Measurements from ENCODE around the gene NPEPL1.

NPEPL1 gene

DNA sequence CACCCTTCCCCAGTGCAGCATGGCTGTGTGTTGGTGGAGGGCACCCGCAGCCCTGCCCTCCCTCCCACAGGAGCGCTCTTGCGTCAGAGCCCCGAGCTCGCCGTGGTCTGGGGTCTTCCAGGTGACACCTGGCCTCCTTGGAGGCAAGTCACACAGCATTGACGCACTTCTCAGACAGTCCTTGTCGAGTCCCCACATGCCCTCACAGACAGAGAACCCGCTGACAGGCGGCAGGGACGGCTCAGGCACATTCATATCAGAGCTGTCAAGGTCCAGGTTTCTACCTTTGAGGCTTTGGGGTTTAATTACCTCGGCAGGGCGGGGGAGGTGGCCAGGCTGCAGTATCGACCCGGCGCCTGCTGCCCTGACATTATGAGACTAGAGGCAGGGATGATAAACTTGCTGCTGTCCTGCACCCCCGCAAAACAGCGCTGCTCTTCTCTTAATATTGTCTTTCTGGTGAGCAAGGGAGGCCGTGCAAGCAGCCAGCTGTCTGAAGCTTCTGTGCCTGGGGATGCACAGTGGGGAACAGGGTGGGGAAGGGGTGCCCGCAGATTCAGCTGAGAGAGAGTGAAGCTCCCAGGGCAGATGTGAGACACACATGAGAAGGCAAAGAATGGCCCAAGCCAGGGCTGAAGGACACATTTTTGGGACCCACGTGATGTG lies 4.7 kb downstream of the NPEPL1 start:
- H3K36me3 Mint-ChIP-seq (ENCODE audit: low read depth): peaks cover 9% of the 10 kb centered on the region
- H3K4me1 Mint-ChIP-seq (ENCODE audit: low read depth): peaks cover 6% of the 10 kb centered on the region
- H3K27ac Mint-ChIP-seq: no peak overlapping the region
- H3K4me3 Mint-ChIP-seq: no peak overlapping the region
- no peak for DNase-seq (ENCODE audit: low spot score)
- H3K9me3 Mint-ChIP-seq: no peaks in the 10 kb centered on the region
- no peaks in the 10 kb centered on the region for H3K27me3 Mint-ChIP-seq (ENCODE audit: low read depth)

DNA sequence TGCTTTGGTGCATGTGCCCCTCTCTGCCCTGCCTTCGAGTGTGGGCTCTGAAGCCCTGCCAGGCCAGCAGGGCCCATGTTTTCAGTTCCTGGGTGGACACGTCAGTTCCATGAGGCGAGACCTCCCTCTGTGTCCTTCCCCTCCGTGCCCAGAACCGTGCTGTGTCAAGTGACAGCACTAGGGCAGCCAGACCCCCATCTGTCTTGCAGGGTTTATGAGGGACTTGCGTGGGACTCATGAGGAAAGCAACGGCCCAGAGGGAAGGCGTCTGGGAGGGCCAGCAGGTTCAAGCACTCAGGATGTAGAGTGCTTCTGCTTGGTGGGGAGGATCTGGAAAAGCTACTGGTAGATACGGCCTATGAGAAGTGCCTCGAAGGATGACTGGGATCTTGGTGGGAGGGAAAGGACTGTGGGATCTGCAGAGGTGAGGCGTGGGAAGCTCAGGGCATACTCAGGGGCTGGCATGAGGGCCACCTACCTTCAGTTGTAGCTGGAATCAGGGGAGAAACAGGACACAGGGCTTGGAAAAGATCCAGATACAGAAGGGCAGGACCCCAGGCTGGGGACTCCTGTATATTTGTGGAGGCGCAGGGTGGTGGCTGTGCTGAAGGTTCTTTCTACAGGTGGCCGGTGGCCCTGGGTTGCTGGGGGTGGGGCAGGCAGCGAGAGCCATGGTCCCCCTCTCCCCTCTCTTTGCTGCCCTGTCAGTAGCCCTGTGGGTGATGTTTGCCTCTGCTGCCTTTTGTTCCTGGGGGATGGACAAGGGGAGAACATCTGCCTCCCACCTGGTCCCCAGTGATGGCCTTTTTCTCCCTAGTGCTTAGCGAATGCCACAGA lies 5.5 kb downstream of the NPEPL1 start:
- no peaks in the 10 kb centered on the region for H3K9me3 Mint-ChIP-seq
- H3K27me3 Mint-ChIP-seq (ENCODE audit: low read depth): no peaks in the 10 kb centered on the region
- no peak overlapping the region for H3K4me3 Mint-ChIP-seq
- H3K36me3 Mint-ChIP-seq (ENCODE audit: low read depth): peaks cover 15% of the 10 kb centered on the region
- DNase-seq (ENCODE audit: low spot score): no peak
- H3K4me1 Mint-ChIP-seq (ENCODE audit: low read depth): peaks cover 6% of the 10 kb centered on the region
- peak overlapping the region; percentile 34 for H3K27ac Mint-ChIP-seq

DNA sequence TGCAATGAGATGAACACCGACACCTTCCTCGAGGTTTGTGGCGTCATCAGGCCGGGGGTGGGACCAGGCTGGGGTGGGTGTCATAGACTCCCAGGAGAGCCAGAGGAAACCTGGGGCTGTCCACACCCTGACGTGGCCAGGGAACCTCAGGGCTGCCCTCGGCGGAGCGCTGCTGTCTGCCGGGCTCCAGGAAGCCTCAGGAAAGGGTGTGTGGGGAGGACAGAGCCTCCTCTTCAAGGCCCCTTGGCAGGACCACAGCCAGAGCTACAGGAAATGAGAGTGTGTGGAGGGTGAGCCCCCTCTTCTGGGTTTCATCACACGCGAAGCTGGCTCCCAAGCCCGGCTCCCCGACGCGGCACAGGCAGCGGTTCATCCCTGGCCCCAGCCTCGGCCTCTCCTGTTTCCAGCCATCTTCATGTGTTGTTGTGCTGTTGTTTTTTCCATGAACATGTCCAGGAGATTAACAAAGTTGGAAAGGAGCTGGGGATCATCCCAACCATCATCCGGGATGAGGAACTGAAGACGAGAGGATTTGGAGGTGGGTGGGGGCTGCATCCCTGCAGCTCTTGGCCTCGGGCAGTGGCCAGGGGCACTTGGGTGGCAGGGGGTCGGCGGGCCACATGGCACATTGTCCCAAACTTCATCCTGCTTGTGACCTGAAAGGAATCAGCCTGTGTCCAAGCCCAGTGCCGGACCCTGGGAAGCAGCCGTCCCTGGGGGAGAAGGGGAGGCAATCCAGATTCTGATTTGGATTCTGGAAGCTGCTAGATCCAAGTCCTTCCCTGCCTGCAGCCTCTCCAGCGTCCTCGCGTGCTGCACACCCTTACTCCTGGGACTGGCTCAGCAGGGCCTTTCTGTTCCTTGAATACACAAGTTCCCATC lies 6.4 kb downstream of the NPEPL1 start:
- H3K9me3 Mint-ChIP-seq: no peaks in the 10 kb centered on the region
- H3K36me3 Mint-ChIP-seq (ENCODE audit: low read depth): peaks cover 21% of the 10 kb centered on the region
- H3K4me1 Mint-ChIP-seq (ENCODE audit: low read depth): peaks cover 3% of the 10 kb centered on the region
- no peaks in the 10 kb centered on the region for H3K27me3 Mint-ChIP-seq (ENCODE audit: low read depth)
- no peak overlapping the region for H3K4me3 Mint-ChIP-seq
- peak overlapping the region; percentile 34 for H3K27ac Mint-ChIP-seq
- no peak for DNase-seq (ENCODE audit: low spot score)

DNA sequence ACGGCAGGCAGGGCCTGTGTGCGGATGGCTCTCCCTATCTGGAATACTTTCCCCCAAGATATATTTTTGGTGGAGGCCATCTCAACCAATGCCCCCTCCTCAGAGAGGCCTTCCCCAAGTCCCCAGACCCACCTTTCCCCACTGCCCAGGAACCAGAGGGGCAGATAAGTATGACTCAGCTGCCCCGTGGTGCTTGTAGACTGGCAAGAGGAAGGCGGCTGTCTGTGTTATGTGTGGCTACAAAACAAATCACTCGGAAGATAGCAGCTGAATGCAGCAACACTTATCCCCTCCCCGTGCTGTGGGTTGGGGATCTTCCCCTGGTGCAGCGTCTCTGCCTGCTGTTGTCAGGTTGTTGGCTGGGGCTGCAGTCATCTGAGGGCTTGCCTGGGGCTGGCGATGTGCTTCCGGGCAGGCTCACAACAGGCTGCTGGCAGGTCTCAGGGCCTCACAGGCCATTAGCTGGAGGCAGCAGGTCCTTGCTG lies 7.1 kb downstream of the NPEPL1 start:
- no peak for DNase-seq (ENCODE audit: low spot score)
- H3K4me3 Mint-ChIP-seq: no peak overlapping the region
- H3K36me3 Mint-ChIP-seq (ENCODE audit: low read depth): peaks cover 25% of the 10 kb centered on the region
- H3K4me1 Mint-ChIP-seq (ENCODE audit: low read depth): no peaks in the 10 kb centered on the region
- H3K27ac Mint-ChIP-seq: no peak overlapping the region
- H3K9me3 Mint-ChIP-seq: no peaks in the 10 kb centered on the region
- H3K27me3 Mint-ChIP-seq (ENCODE audit: low read depth): no peaks in the 10 kb centered on the region

DNA sequence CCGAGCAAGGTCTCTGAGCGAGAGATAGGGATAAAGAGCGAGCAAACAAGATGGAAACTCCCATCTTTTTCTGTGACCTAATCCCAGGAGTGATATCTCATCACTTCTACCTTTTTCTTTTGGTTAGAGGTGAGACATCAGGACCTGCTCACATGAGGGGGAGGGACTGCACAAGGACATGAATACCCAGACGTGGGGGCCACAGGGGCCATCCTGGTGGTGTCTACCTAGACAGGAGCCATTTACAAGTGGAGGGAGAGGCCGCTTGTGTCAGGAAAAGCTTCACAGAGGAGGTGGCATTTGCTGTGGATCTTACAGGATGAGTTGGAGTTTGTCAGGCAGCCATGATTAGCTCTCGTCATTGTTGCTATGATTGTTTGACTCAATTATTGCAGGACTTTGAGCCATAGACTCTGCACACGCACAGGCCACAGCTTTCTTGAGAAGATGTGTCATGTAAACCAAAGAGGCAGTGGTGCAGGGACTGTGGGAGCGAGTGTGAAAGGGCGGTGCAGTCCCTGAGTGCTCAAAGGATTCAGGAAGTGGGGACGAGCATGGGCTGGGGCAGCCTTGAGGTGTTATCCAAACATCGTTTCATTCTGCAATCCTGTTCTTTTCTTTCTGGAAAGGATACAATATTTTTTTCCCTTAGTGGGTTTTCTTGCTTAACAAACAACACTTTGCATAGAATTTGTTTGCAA lies 7.7 kb downstream of the NPEPL1 start:
- H3K9me3 Mint-ChIP-seq: no peaks in the 10 kb centered on the region
- H3K27me3 Mint-ChIP-seq (ENCODE audit: low read depth): no peaks in the 10 kb centered on the region
- H3K4me3 Mint-ChIP-seq: no peak overlapping the region
- H3K36me3 Mint-ChIP-seq (ENCODE audit: low read depth): peaks cover 26% of the 10 kb centered on the region
- peak; percentile 49 for DNase-seq (ENCODE audit: low spot score)
- H3K4me1 Mint-ChIP-seq (ENCODE audit: low read depth): no peaks in the 10 kb centered on the region
- no peak overlapping the region for H3K27ac Mint-ChIP-seq

DNA sequence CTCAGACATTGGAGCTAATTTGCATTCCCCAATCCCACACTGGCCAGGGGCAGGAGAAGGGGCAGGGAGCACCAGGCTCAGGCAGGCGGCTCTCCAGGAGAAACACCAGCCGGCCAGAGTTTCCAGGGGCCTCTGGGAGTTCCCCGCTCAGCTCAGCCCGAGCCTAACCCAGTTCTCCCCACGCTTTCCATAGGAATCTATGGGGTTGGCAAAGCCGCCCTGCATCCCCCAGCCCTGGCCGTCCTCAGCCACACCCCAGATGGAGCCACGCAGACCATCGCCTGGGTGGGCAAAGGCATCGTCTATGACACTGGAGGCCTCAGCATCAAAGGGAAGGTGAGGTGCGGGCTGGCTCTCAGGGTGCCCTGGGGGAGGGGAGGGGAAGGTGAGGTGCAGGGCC lies 8.2 kb downstream of the NPEPL1 start:
- no peaks in the 10 kb centered on the region for H3K9me3 Mint-ChIP-seq
- H3K4me3 Mint-ChIP-seq: no peak overlapping the region
- no peaks in the 10 kb centered on the region for H3K27me3 Mint-ChIP-seq (ENCODE audit: low read depth)
- peaks cover 26% of the 10 kb centered on the region for H3K36me3 Mint-ChIP-seq (ENCODE audit: low read depth)
- no peak overlapping the region for H3K27ac Mint-ChIP-seq
- DNase-seq (ENCODE audit: low spot score): no peak
- H3K4me1 Mint-ChIP-seq (ENCODE audit: low read depth): no peaks in the 10 kb centered on the region

DNA sequence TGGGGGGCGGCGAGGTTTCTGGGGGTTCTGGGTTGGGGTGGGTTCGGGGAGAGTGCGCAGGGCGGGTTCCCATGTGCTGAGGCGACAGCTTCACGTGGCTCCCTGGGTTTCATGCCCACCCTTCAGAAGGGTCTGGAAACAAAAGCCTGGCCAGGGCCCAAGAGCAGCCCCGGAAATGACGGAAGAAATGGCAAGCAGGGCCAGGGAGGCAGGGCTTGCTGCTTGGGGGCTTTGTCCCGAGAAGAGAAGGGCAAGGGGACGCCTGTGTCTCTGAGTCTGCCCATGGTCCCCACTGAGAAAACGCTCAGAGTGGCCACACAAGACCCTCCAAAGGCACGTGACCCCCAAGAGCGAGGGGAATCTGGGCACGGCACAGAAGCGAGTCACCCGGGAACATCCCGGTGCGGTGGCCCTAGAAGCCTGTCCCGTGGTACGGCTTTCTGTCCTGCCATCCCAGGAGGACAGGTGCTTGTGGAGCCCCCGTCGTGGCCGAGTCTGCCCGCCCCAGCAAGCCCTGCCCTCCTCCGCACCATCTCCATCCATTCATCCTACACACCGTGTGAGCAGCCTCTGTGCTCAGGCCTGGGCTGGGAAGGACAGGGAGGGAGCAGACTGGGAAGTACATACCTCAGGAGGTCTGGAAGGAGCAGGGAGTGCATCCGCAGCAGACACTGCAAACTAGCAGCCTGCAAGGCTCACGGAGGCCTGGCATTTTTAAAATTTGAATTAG lies 9.0 kb downstream of the NPEPL1 start:
- H3K4me1 Mint-ChIP-seq (ENCODE audit: low read depth): no peaks in the 10 kb centered on the region
- H3K9me3 Mint-ChIP-seq: no peaks in the 10 kb centered on the region
- DNase-seq (ENCODE audit: low spot score): no peak
- no peak overlapping the region for H3K4me3 Mint-ChIP-seq
- peaks cover 26% of the 10 kb centered on the region for H3K36me3 Mint-ChIP-seq (ENCODE audit: low read depth)
- no peaks in the 10 kb centered on the region for H3K27me3 Mint-ChIP-seq (ENCODE audit: low read depth)
- no peak overlapping the region for H3K27ac Mint-ChIP-seq

DNA sequence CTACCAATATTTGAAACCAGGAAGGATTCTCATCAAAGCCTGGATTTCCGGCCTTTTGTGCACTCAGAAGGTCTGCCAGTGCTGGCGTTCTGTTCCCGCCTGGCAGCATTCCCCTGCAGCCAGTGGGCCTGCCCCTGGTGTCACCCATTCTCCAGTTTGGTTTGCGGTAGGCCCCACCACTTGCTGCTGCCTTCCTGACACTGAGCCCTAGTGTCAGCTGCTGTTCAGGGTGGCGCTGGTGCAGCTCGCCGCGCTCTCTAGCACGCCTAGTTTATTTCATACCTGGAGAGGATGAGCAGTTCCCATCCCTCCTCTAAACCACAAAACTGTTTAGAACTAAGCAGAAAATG lies 9.5 kb downstream of the NPEPL1 start:
- no peak for DNase-seq (ENCODE audit: low spot score)
- Mint-ChIP-seq H3K4me3 (no peak overlapping the region), H3K27me3 (ENCODE audit: low read depth) (no peaks in the 10 kb centered on the region), H3K27ac (no peak overlapping the region), H3K4me1 (ENCODE audit: low read depth) (no peaks in the 10 kb centered on the region), H3K9me3 (no peaks in the 10 kb centered on the region), H3K36me3 (ENCODE audit: low read depth) (peaks cover 23% of the 10 kb centered on the region)

DNA sequence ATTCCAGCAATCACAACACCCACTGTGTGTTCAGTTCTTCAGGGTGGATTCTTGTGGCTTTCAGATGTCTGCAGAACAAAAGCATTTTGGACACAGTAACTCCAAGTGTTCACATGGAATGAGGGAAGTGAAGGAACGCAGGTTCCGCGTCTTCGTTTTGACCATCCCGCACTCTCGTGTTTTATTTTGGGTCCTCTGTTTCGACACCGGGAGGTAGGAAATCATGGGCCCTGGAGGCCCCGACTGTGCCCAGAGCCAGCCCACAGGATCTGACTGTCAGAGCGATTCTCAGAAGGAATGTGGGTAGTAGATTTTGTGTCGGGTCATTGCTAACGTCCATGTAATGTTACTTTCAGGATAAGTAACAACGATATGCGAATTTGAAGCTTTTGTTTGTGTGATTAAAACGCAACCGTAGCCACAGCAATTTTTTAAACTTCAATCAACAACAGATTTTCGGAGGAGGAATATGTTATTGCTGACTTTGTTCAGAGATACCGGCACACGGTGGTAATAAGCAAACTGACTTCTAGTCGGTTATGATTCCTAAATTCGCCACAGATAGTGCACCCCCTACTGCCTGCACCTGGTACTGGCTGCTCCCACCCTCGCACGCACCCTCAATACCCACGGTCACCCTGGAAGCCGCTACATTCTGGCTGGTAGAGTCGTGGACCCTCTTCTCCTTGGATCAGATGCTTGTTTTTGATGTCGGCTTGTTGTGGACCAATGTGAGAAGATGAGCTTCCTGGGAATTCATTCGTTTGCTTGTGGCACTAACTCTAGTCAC lies 10.5 kb downstream of the NPEPL1 start:
- H3K27me3 Mint-ChIP-seq (ENCODE audit: low read depth): no peaks in the 10 kb centered on the region
- no peak overlapping the region for H3K27ac Mint-ChIP-seq
- H3K9me3 Mint-ChIP-seq: no peaks in the 10 kb centered on the region
- DNase-seq (ENCODE audit: low spot score): no peak
- peaks cover 21% of the 10 kb centered on the region for H3K36me3 Mint-ChIP-seq (ENCODE audit: low read depth)
- H3K4me3 Mint-ChIP-seq: no peak overlapping the region
- H3K4me1 Mint-ChIP-seq (ENCODE audit: low read depth): no peaks in the 10 kb centered on the region

DNA sequence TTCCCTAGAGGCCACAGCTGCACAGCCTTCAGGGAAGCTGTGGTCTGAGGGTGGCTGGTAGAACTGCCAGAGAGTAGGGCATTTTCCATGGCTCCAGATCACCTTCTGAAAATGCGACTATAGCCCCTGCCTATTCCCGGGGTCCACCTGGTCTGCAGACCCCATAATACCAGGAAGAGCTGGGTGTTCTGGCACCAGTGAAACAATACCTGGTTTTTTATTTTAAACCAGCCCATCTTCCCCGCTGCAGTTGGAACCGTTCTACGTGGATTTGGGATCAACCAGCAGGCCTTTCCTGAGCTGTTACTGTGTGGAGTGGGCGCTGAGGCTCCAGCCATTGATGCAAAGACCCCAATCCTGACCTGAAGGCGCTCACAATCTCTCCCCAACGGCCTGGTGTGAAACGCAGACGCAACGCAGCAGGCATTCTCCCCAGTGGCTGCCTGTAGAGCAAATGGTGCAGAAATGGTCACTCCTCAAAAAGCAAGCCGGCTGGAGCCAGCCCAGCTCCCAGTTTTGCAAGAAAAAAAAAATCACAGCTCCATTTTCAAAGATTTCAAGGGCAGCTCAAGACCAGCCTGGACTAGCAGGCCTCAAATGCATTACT lies 11.3 kb downstream of the NPEPL1 start:
- Mint-ChIP-seq H3K36me3 (ENCODE audit: low read depth) (peaks cover 20% of the 10 kb centered on the region), H3K27me3 (ENCODE audit: low read depth) (no peaks in the 10 kb centered on the region), H3K4me3 (no peak overlapping the region), H3K4me1 (ENCODE audit: low read depth) (no peaks in the 10 kb centered on the region), H3K9me3 (no peaks in the 10 kb centered on the region), H3K27ac (no peak overlapping the region)
- no peak for DNase-seq (ENCODE audit: low spot score)

DNA sequence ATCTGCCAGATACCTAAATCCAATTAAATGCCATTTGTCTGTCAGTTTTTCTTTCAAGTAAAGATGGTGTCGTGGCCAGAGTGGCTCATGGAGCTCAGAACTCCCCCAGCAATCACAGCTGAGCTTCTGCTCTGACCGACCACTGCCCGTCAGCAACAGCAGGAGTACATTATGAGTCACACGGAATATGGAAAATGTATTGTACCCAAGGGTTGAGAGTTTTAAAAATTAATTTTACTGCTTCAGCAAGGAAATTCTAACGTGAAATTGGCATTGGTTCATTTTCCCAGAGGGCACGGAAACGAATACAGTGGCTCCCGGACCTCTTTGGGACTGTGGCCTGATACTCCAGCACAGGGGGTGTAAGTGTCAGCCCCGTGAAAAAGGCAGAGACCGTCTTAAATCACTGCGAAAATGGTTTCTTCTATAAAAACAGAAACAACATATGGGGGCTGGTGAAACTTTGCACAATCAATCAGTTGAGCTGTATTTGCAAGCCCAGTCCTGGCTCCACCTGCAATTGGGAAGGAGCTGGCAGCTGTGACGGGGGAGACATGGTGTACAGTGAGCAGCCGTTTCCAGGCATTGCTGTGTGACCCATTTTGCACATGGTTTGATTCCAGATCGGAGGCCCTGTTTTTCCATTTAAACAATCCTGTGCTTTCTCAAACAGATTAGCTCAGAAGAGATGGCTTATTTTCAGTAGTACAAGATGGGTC lies 12.8 kb downstream of the NPEPL1 start:
- Mint-ChIP-seq H3K27me3 (ENCODE audit: low read depth) (no peaks in the 10 kb centered on the region), H3K36me3 (ENCODE audit: low read depth) (peaks cover 19% of the 10 kb centered on the region), H3K4me1 (ENCODE audit: low read depth) (no peaks in the 10 kb centered on the region), H3K9me3 (no peaks in the 10 kb centered on the region), H3K4me3 (no peak overlapping the region), H3K27ac (no peak overlapping the region)
- DNase-seq (ENCODE audit: low spot score): no peak

All from T-helper 2 cell treated with Interferon-gamma antibody and Interleukin-4, amounts not matched to agents 5 μg/mL and 100 μg/mL, for 36 hours (primary cell).